Right atrium auricular region (tissue), 2 donors: Measurements from ENCODE around the gene FHIT. TPM values are rescaled to one million over a fixed set of nuclear protein-coding genes. Genes with fewer than 3 reads are reported as not detected.

Experiments
- DNase-seq: peaks from one replicate; pipeline ENCODE4 v3.0.0-alpha.2; 2019; ENCODE audit warnings: low spot score
- H3K27ac ChIP-seq, 2 donors: fragments of 200-600 bp; sonication (generic); 1 replicate in 1 of 2; 2 replicates in 1 of 2; pipeline ENCODE4 v1.5.1; 2016 to 2019
- H3K27me3 ChIP-seq, 2 donors: fragments of 200-600 bp; sonication (generic); one replicate each; pipeline versions ENCODE4 v1.5.1 to v1.6.0; 2017 to 2019
- H3K36me3 ChIP-seq: fragments of 200-600 bp; sonication (generic); one replicate; pipeline ENCODE4 v1.5.1; 2016
- H3K4me1 ChIP-seq, 2 donors: fragments of 200-600 bp; sonication (generic); one replicate each; pipeline versions ENCODE4 v1.5.1 to v1.6.0; 2017 to 2019
- H3K4me3 ChIP-seq, 2 donors: fragments of 200-600 bp; sonication (generic); 1 replicate in 1 of 2; 2 replicates in 1 of 2; pipeline ENCODE4 v1.5.1; 2017 to 2019; ENCODE audit warnings: mild to moderate bottlenecking in 1 of 2, moderate library complexity in 1 of 2
- H3K9me3 ChIP-seq, 2 donors: fragments of 200-600 bp; sonication (generic); one replicate each; pipeline ENCODE4 v1.5.1; 2019
- total RNA-seq, 2 donors: library from RNA; depleted of rRNA; stranded (reverse); fragments of >200 nt; gene quantifications; one replicate each; pipeline ENCODE4 v1.1.0, GENCODE V29; 2016
- TF ChIP-seq, protein P1 (sequence below), 2 donors: fragments of 200-600 bp; sonication (generic); IDR thresholded peaks; one replicate each; pipeline ENCODE4 v1.5.1; 2019; ENCODE audit warnings: antibody characterized with exemption in 2 of 2

The FHIT gene
- total RNA-seq, 2 donors from 2014 or later, result 10.4 to 11.0 TPM

- DNase-seq, result no peak
- no peaks in the 10 kb centered on the region for H3K4me1 ChIP-seq
- TF ChIP-seq, protein P1, sequence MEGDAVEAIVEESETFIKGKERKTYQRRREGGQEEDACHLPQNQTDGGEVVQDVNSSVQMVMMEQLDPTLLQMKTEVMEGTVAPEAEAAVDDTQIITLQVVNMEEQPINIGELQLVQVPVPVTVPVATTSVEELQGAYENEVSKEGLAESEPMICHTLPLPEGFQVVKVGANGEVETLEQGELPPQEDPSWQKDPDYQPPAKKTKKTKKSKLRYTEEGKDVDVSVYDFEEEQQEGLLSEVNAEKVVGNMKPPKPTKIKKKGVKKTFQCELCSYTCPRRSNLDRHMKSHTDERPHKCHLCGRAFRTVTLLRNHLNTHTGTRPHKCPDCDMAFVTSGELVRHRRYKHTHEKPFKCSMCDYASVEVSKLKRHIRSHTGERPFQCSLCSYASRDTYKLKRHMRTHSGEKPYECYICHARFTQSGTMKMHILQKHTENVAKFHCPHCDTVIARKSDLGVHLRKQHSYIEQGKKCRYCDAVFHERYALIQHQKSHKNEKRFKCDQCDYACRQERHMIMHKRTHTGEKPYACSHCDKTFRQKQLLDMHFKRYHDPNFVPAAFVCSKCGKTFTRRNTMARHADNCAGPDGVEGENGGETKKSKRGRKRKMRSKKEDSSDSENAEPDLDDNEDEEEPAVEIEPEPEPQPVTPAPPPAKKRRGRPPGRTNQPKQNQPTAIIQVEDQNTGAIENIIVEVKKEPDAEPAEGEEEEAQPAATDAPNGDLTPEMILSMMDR (IDR thresholded peaks at IDR 0.05), result no peak
These were observed 520.9 kb downstream of the FHIT start for GRCh38 chr3:60730371-60730770.

DNA sequence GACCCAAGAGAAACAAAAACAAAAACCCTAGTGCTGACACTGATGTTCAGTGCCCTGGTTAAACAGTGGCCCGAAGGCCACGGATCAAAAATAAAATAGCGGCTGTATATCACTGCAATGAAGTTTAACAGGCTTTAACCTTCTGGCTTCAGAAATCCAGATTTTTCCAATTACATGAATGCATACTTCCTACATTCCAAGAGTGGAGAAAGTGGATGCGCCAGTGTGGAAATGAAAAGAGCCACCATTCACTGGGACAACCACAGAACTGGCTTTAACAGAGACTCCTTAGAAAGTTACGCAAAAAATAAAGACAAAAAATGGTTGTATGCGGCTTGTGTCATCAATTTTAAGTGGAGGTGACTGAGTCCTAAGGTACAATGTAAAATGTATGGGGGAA is 522.2 kb downstream of the FHIT start:
- H3K27me3 ChIP-seq, result no peaks in the 10 kb centered on the region
- H3K4me3 ChIP-seq, result no peak overlapping the region
- no peak overlapping the region for H3K27ac ChIP-seq
- H3K9me3 ChIP-seq, result no peaks in the 10 kb centered on the region
- H3K4me1 ChIP-seq, result no peaks in the 10 kb centered on the region
- DNase-seq, result no peak
- no peaks in the 10 kb centered on the region for H3K36me3 ChIP-seq
- TF ChIP-seq, protein P1 (IDR thresholded peaks at IDR 0.05), result no peak

More at GRCh38 chr3:60730371-60730770, 520.9 kb downstream of the FHIT start:
- Histone ChIP-seq H3K9me3 (no peaks in the 10 kb centered on the region), H3K4me3 (no peak overlapping the region), H3K27me3 (no peaks in the 10 kb centered on the region), H3K36me3 (no peaks in the 10 kb centered on the region), H3K27ac (no peak overlapping the region)

DNA sequence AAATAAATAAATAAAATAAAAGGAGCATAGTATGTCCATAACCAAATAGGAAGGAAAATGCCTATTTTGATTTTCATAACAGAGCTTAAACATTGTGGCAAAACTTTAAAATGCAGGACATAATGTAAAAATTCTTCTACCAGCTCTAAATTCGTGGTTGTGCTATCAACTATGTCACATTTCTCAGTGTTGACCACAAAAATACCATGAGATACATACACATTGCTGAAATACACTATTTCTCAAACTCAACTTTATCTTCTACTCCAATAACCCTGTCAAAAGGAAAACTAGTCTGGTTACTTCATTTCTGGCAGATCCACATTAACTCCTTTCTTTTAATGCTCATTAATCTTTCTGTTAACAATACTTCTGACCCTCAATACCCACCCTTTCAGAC is 523.2 kb downstream of the FHIT start:
- Histone ChIP-seq H3K4me1 (no peaks in the 10 kb centered on the region), H3K27ac (no peak overlapping the region), H3K27me3 (no peaks in the 10 kb centered on the region), H3K4me3 (no peak overlapping the region), H3K9me3 (no peaks in the 10 kb centered on the region), H3K36me3 (no peaks in the 10 kb centered on the region)
- no peak for DNase-seq
- TF ChIP-seq, protein P1 (IDR thresholded peaks at IDR 0.05), result no peak

DNA sequence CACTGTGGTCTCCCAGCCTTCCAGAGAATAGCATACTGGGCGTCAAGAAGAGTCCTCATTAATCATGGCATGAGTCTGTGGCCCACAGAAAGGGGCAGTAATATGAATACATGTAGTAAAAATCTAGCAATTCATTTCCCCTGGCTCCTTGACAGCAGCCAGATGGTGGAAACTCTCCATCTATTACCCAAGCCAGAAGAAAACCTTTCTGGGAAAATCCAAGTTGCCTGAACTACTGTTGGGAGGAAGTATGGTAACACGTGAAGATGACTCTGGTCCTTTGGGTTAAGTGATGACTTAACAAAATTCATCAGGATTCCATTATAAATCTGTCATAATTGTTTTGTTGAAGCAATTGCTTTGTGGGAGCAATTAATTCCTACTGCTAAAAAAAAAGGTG is 530.5 kb downstream of the FHIT start:
- Histone ChIP-seq H3K4me3 (no peak overlapping the region), H3K27me3 (no peaks in the 10 kb centered on the region), H3K36me3 (no peaks in the 10 kb centered on the region), H3K9me3 (no peaks in the 10 kb centered on the region), H3K27ac (no peak overlapping the region), H3K4me1 (no peaks in the 10 kb centered on the region)
- TF ChIP-seq, protein P1 (IDR thresholded peaks at IDR 0.05), result no peak
- no peak for DNase-seq

- H3K27me3 ChIP-seq, result no peaks in the 10 kb centered on the region
- H3K36me3 ChIP-seq, result no peaks in the 10 kb centered on the region
- TF ChIP-seq, protein P1 (IDR thresholded peaks at IDR 0.05), result no peak
- H3K27ac ChIP-seq, result no peak overlapping the region
- no peaks in the 10 kb centered on the region for H3K9me3 ChIP-seq
- DNase-seq, result no peak
- H3K4me1 ChIP-seq, result no peaks in the 10 kb centered on the region
- H3K4me3 ChIP-seq, result no peak overlapping the region
These were observed 534.7 kb downstream of the FHIT start for GRCh38 chr3:60716573-60716972.

- Histone ChIP-seq H3K9me3 (peaks cover 0 to 6% of the 10 kb centered on the region in 2 donors), H3K27me3 (no peaks in the 10 kb centered on the region), H3K36me3 (no peaks in the 10 kb centered on the region), H3K4me1 (peaks cover 0 to 3% of the 10 kb centered on the region in 2 donors), H3K4me3 (no peak overlapping the region), H3K27ac (no peak overlapping the region)
- no peak for DNase-seq
- TF ChIP-seq, protein P1 (IDR thresholded peaks at IDR 0.05), result no peak
These were observed 542.9 kb downstream of the FHIT start for GRCh38 chr3:60708191-60708975.
